Neuronal stem cell (in vitro differentiated cells): ENCODE data around the gene VILL.
"Not testable (repeated sequence)": the region's sequence is repeated elsewhere in the genome, so short reads cannot be mapped to it uniquely, and the experiment has no call there.

ENCODE experiments used
- DNase-seq: peaks from one replicate; pipeline ENCODE4 v3.0.0-alpha.2; 2013; ENCODE audit warnings: low spot score
- H2AFZ ChIP-seq: one replicate; pipeline ENCODE4 v1.6.1; 2013; ENCODE audit warnings: mild to moderate bottlenecking, low read length, inconsistent platforms
- H2AK5ac ChIP-seq: 2 replicates; pipeline ENCODE4 v1.6.1; 2013; ENCODE audit warnings: low read depth, mild to moderate bottlenecking, inconsistent platforms, low read length, moderate library complexity, mixed read lengths
- H2BK120ac ChIP-seq: 2 replicates; pipeline ENCODE4 v1.6.1; 2013; ENCODE audit warnings: low read depth, mild to moderate bottlenecking, inconsistent platforms, low read length, moderate library complexity, mixed read lengths
- H2BK12ac ChIP-seq: one replicate; pipeline ENCODE4 v1.6.1; 2013; ENCODE audit warnings: low read length, inconsistent platforms
- H2BK15ac ChIP-seq: 2 replicates; pipeline ENCODE4 v1.6.1; 2013; ENCODE audit warnings: mild to moderate bottlenecking, low read length, inconsistent platforms, mixed read lengths
- H2BK5ac ChIP-seq: one replicate; pipeline ENCODE4 v1.6.1; 2013; ENCODE audit warnings: inconsistent platforms, mild to moderate bottlenecking, low read length, moderate library complexity
- H3K14ac ChIP-seq: one replicate; pipeline ENCODE4 v1.6.1; 2013; ENCODE audit warnings: low read length, inconsistent platforms
- H3K18ac ChIP-seq: 2 replicates; pipeline ENCODE4 v1.6.1; 2013; ENCODE audit warnings: low read length, inconsistent platforms
- H3K23ac ChIP-seq: 2 replicates; pipeline ENCODE4 v1.6.1; 2013; ENCODE audit warnings: low read depth, mild to moderate bottlenecking, mixed read lengths, low read length, inconsistent platforms; ENCODE audit not compliant: poor library complexity
- H3K27ac ChIP-seq: replicated peaks from 3 replicates; pipeline ENCODE4 v1.5.1; 2013; ENCODE audit warnings: low read length, inconsistent platforms
- H3K27me3 ChIP-seq, 3 experiments: 2 replicates each; pipeline ENCODE4 v1.6.1; 2013; ENCODE audit warnings: low read length in 3 of 3, mild to moderate bottlenecking in 2 of 3, inconsistent platforms in 1 of 3, low read depth in 1 of 3, mixed read lengths in 1 of 3, moderate library complexity in 1 of 3; ENCODE audit not compliant: control insufficient read depth in 3 of 3, insufficient read depth in 3 of 3
- H3K36me3 ChIP-seq, 2 donors: replicated peaks in 1 of 2; 2 replicates each; pipeline ENCODE4 v1.6.1; 2013; ENCODE audit warnings: low read length in 2 of 2; ENCODE audit not compliant: control insufficient read depth in 2 of 2, insufficient read depth in 2 of 2
- H3K4ac ChIP-seq: 2 replicates; pipeline ENCODE4 v1.6.1; 2013; ENCODE audit warnings: inconsistent platforms, mild to moderate bottlenecking, low read length, moderate library complexity
- H3K4me1 ChIP-seq, 2 donors: 1 replicate in 1 of 2; 2 replicates in 1 of 2; pipeline ENCODE4 v1.6.1; 2013; ENCODE audit warnings: low read length in 2 of 2, low read depth in 1 of 2; ENCODE audit not compliant: control insufficient read depth in 2 of 2, insufficient read depth in 1 of 2
- H3K4me2 ChIP-seq: one replicate; pipeline ENCODE4 v1.6.1; 2013; ENCODE audit warnings: mild to moderate bottlenecking, low read length, inconsistent platforms; ENCODE audit not compliant: insufficient read depth, poor library complexity, severe bottlenecking
- H3K4me3 ChIP-seq, 2 donors: 2 replicates each; pipeline ENCODE4 v1.5.1; 2013; ENCODE audit warnings: low read length in 2 of 2, mild to moderate bottlenecking in 2 of 2, inconsistent platforms in 1 of 2, moderate library complexity in 1 of 2
- H3K79me1 ChIP-seq: one replicate; pipeline ENCODE4 v1.6.1; 2013; ENCODE audit warnings: low read depth, mild to moderate bottlenecking, inconsistent platforms, low read length, moderate library complexity
- H3K9ac ChIP-seq: one replicate; pipeline ENCODE4 v1.6.1; 2013; ENCODE audit warnings: mild to moderate bottlenecking, low read depth, low read length, inconsistent platforms; ENCODE audit not compliant: poor library complexity
- H3K9me3 ChIP-seq, 2 donors: replicated peaks in 1 of 2; 2 replicates each; pipeline versions ENCODE3 to v1.6.1; 2013; ENCODE audit warnings: low read length in 2 of 2, mild to moderate bottlenecking in 2 of 2, inconsistent platforms in 1 of 2, low read depth in 1 of 2, mixed read lengths in 1 of 2, moderate library complexity in 1 of 2; ENCODE audit not compliant: control insufficient read depth in 2 of 2, insufficient read depth in 1 of 2
- H4K8ac ChIP-seq: one replicate; pipeline ENCODE4 v1.6.1; 2013; ENCODE audit warnings: low read depth, mild to moderate bottlenecking, inconsistent platforms, low read length, moderate library complexity
- H4K91ac ChIP-seq: one replicate; pipeline ENCODE4 v1.6.1; 2013; ENCODE audit warnings: low read length, low read depth, mild to moderate bottlenecking, inconsistent platforms; ENCODE audit not compliant: poor library complexity
- WGBS, 2 donors: extraction: QIAGEN DNeasy Blood & Tissue Kit; methylation state at CpG; one replicate each; pipeline ENCODE4 v1.1.7; 2013; ENCODE audit warnings: missing lambda C conversion rate in 2 of 2, mixed read lengths in 1 of 2; ENCODE audit not compliant: insufficient read length in 2 of 2, insufficient replicate concordance in 1 of 2; ENCODE audit errors: extremely low coverage in 2 of 2; 5-methylcytosine and 5-hydroxymethylcytosine counted together

Gene VILL

DNA sequence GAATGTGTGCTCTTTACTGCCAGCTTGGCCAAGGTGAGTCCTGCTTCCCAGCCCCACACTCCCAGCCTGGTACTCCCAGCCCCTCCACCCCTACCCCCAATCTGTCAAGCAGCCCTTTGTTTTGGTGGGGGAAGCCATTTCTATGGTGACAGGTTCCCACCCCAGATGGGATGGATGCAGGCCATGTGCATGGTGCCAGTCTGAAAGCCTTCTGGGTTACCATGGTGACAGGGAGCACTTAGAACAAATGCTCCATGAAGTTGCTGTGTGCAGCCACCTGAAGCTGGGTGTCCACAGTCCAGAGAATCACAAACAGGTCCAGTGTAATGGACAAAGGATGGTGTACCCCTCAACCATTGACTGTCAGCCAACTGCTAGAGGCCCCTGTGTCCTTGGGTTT, 19.1 kb upstream of the VILL start:
- no peak for DNase-seq
- Histone ChIP-seq H4K91ac (no peak overlapping the region), H2BK12ac (no peak overlapping the region), H3K36me3 (peaks cover 17 to 39% of the 10 kb centered on the region in 2 donors), H3K4me3 (no peak overlapping the region), H3K27ac (no peak overlapping the region), H3K79me1 (no peaks in the 10 kb centered on the region), H2BK5ac (no peak overlapping the region), H3K23ac (no peak overlapping the region), H4K8ac (no peak overlapping the region), H3K9ac (no peak overlapping the region), H2BK15ac (no peak overlapping the region), H2BK120ac (no peak overlapping the region), H3K9me3 (peaks cover 0 to 2% of the 10 kb centered on the region in 2 donors), H3K4me2 (no peak overlapping the region), H3K14ac (no peak overlapping the region), H2AFZ (no peak overlapping the region), H3K4me1 (no peaks in the 10 kb centered on the region), H3K18ac (no peak overlapping the region), H3K27me3 (no peaks in the 10 kb centered on the region), H2AK5ac (no peak overlapping the region), H3K4ac (no peak overlapping the region)

DNA sequence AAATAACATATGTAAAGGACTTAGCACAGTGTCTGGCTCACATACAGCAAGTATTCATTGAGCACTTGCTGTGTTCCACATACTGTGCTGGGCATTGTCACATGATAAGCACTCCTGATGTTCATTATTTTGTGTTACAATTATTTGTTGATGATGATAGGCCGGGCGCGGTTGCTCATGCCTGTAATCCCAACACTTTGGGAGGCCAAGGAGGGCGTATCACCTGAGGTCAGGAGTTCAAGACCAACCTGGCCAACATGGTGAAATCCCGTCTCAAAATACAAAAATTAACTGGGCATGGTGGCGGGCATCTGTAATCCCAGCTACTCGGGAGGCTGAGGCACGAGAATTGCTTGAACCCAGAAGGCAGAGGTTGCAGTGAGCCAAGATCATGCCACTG, 18.5 kb upstream of the VILL start:
- H3K4ac ChIP-seq, H4K91ac ChIP-seq, H3K9me3 ChIP-seq, H3K14ac ChIP-seq, H3K4me1 ChIP-seq, DNase-seq, H3K4me2 ChIP-seq, H2BK5ac ChIP-seq, H3K18ac ChIP-seq, H3K27ac ChIP-seq, H2AFZ ChIP-seq, H3K4me3 ChIP-seq, H2BK15ac ChIP-seq, H2BK12ac ChIP-seq, H3K79me1 ChIP-seq, H3K9ac ChIP-seq, H3K23ac ChIP-seq, H2AK5ac ChIP-seq, H4K8ac ChIP-seq, H2BK120ac ChIP-seq, H3K27me3 ChIP-seq: not testable (repeated sequence)
- WGBS, 2 donors, result no CpG with 5 or more reads among the region's 8 CpGs
- H3K36me3 ChIP-seq, result peaks cover 20 to 43% of the 10 kb centered on the region in 2 donors

DNA sequence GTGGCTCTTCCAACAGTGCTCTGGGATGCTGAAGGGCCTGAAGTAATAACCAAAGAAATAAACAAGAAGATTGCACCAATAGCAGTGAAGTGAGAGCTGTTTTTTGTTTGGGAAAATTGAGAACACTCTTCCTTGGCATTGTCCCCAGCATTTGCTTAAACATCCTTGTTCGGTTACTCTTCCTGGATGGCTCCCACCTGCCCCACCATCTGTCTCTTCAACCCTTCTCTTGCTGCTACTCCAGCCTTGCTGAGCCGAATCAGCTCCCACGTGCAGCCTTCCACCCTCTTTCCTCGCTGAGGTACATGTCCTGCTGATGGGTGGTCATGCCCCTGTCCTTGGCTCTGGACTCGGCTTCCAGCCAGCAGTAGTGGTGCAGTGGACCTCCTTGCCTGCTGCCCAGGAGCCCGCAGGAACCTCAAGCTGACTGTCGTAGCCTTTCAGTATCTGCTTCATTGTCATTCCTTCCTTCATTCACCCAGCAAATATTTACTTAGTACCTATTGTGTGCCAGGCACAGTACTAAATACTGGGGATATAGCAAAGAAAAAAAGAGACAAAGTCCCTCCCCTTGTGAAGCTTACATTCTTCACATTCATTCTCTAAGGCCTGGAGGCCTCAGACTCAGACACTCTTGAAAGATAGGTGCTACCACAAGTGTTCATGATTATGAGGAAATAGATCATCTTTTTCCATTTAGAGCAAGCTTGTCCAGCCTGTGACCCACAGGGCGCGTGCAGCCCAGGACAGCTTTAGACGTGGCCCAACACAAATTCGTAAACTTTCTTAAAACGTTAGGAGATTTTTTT, 17.1 kb upstream of the VILL start:
- no peak overlapping the region for H4K91ac ChIP-seq
- no peak overlapping the region for H4K8ac ChIP-seq
- WGBS, 2 donors, result no CpG with 5 or more reads among the region's 12 CpGs

DNA sequence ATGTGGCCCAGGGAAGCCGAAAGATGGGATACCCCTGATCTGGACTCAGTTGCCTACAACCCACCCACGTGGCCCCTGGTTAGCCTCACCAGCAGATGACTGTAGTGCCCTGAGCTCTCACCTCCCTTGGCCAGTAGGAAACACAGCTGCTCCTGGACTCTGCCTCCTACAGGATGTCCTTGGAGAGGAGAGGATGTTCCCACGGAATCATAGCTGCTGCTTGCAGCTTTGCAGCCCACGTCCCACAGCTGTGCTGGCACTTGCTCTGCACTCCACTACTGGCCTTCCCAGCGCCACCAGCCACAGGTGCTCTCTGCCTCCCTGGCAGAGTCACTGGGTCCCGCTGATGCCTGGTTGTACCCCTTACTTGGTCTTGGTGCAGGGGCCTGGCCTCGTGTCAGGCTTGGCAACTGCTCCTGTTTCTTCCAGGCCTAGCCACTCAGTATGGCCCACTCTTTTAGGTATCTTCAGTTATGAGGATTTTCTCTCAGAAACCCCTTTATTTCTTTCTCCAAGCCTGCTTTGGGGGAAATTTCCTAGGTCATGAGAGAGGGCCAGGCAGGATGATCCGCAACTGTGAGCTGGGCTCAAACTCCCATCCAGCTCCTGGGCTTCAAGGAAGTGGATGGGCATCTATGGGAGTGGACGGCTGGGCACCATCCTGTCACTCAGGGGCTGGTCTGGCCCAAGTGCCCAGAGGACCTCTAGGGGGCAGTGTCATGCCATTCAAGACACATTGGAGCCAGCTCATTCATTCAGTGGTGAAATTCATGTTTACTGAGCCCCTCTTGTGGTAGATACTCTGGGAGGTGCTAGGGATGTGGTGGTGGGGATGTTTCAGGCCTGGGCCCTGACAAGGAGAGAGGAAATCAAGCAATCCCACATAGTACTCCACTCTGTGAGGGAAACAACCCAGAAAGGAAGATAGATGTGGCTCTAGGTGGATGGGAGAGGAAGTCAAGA, 16.2 kb upstream of the VILL start:
- DNase-seq, result peak; percentile 41
- WGBS, 2 donors, result no CpG with 5 or more reads among the region's 9 CpGs

More for the DNA sequence above, 17.1 kb upstream of the VILL start:
- Histone ChIP-seq H2BK15ac (no peak overlapping the region), H3K27me3 (no peaks in the 10 kb centered on the region), H2BK5ac (no peak overlapping the region), H3K79me1 (no peaks in the 10 kb centered on the region), H3K4ac (no peak overlapping the region), H3K4me1 (no peaks in the 10 kb centered on the region), H2BK12ac (no peak overlapping the region), H3K9me3 (peaks cover 0 to 2% of the 10 kb centered on the region in 2 donors), H3K36me3 (peaks cover 19 to 38% of the 10 kb centered on the region in 2 donors), H3K4me3 (peak overlapping the region in 1 of 2 donors; percentile 5), H3K4me2 (no peak overlapping the region), H2AK5ac (no peak overlapping the region), H3K23ac (no peak overlapping the region), H3K18ac (no peak overlapping the region), H3K14ac (no peak overlapping the region), H3K27ac (no peak overlapping the region), H2BK120ac (no peak overlapping the region), H3K9ac (no peak overlapping the region), H2AFZ (no peak overlapping the region)
- no peak for DNase-seq

More for the DNA sequence above, 16.2 kb upstream of the VILL start:
- no peak overlapping the region for H2AFZ ChIP-seq
- H3K18ac ChIP-seq, result no peak overlapping the region
- H3K27ac ChIP-seq, result no peak overlapping the region
- H2BK120ac ChIP-seq, result no peak overlapping the region
- no peak overlapping the region for H4K91ac ChIP-seq
- H2AK5ac ChIP-seq, result no peak overlapping the region
- H3K4ac ChIP-seq, result no peak overlapping the region
- peaks cover 0 to 2% of the 10 kb centered on the region in 2 donors for H3K9me3 ChIP-seq
- peak overlapping the region; percentile 61 for H3K9ac ChIP-seq
- no peak overlapping the region for H3K4me2 ChIP-seq
- H3K36me3 ChIP-seq, result peaks cover 19 to 38% of the 10 kb centered on the region in 2 donors
- no peak overlapping the region for H3K23ac ChIP-seq
- H3K79me1 ChIP-seq, result no peaks in the 10 kb centered on the region
- H3K4me1 ChIP-seq, result no peaks in the 10 kb centered on the region
- H2BK15ac ChIP-seq, result no peak overlapping the region
- no peak overlapping the region for H3K14ac ChIP-seq
- H3K4me3 ChIP-seq, result no peak overlapping the region
- no peak overlapping the region for H4K8ac ChIP-seq
- no peaks in the 10 kb centered on the region for H3K27me3 ChIP-seq
- H2BK5ac ChIP-seq, result peak overlapping the region; percentile 43
- no peak overlapping the region for H2BK12ac ChIP-seq
